IMR-90 (cell line): ENCODE measurements around the gene TRIO. TPM values are rescaled to one million over a fixed set of nuclear protein-coding genes. Genes with fewer than 3 reads are reported as not detected.

ENCODE experiments used
- ATAC-seq: fragments of 200-7000 bp; cut with Tn5 transposase; 2 replicates; pipeline ENCODE4 v1.9.1; 2020; ENCODE audit warnings: low read depth, mild to moderate bottlenecking, moderate library complexity
- BruUV-seq: library from RNA; stranded (reverse); fragments of 400-500 nt; replicated peaks from 2 replicates; lab custom pipeline; 2021; lab: Mats Ljungman, UMichigan
- CTCF ChIA-PET: fragments of 300-600 bp; formaldehyde crosslinking; extraction: SDS; loops from one replicate; lab custom pipeline; 2021; ENCODE audit warnings: antibody characterized with exemption; lab: Yijun Ruan, JAX
- POLR2A ChIA-PET: fragments of 300-600 bp; sonication (Branson Sonifier 250); formaldehyde crosslinking; loops from one replicate; lab custom pipeline; 2022; ENCODE audit warnings: antibody characterized with exemption; ENCODE audit not compliant: unreplicated experiment; lab: Charles Lee
- DNase-seq: peaks from one replicate; pipeline ENCODE4 v3.0.0; 2013
- H2AFZ ChIP-seq: replicated peaks from 2 replicates; pipeline ENCODE3; 2013; ENCODE audit warnings: low read length, mild to moderate bottlenecking; ENCODE audit not compliant: poor library complexity
- H2AK5ac ChIP-seq: 2 replicates; pipeline ENCODE4 v1.6.1; 2013; ENCODE audit warnings: low read depth, low read length, inconsistent platforms
- H2AK9ac ChIP-seq: replicated peaks from 2 replicates; pipeline ENCODE3; 2013; ENCODE audit warnings: mild to moderate bottlenecking, low read depth, low read length, moderate library complexity; ENCODE audit not compliant: poor library complexity
- H2BK120ac ChIP-seq: 2 replicates; pipeline ENCODE4 v1.6.1; 2013; ENCODE audit warnings: low read depth, low read length, inconsistent platforms
- H2BK15ac ChIP-seq: 3 replicates; pipeline ENCODE4 v1.6.1; 2013; ENCODE audit warnings: low read depth, low read length, inconsistent platforms
- H2BK20ac ChIP-seq: 2 replicates; pipeline ENCODE4 v1.6.1; 2013; ENCODE audit warnings: low read depth, mild to moderate bottlenecking, inconsistent platforms, low read length, moderate library complexity
- H2BK5ac ChIP-seq: 2 replicates; pipeline ENCODE4 v1.6.1; 2013; ENCODE audit warnings: mild to moderate bottlenecking, low read depth, low read length, inconsistent platforms; ENCODE audit not compliant: poor library complexity, severe bottlenecking
- H3K14ac ChIP-seq: replicated peaks from 2 replicates; pipeline ENCODE4 v1.6.1; 2013; ENCODE audit warnings: low read depth, low read length, inconsistent platforms
- H3K18ac ChIP-seq: 2 replicates; pipeline ENCODE4 v1.6.1; 2013; ENCODE audit warnings: low read depth, low read length, control low read depth
- H3K23ac ChIP-seq: 2 replicates; pipeline ENCODE4 v1.6.1; 2013; ENCODE audit warnings: low read depth, low read length, inconsistent platforms
- H3K27ac ChIP-seq: 2 replicates; pipeline ENCODE4 v1.5.1; 2013; ENCODE audit warnings: mild to moderate bottlenecking, control low read depth, low read length; ENCODE audit not compliant: insufficient read depth
- H3K27me3 ChIP-seq: 2 replicates; pipeline ENCODE4 v1.6.1; 2013; ENCODE audit warnings: low read length; ENCODE audit not compliant: control insufficient read depth, insufficient read depth
- H3K36me3 ChIP-seq: 2 replicates; pipeline ENCODE4 v1.6.1; 2013; ENCODE audit warnings: low read length, mixed read lengths; ENCODE audit not compliant: control insufficient read depth, insufficient read depth
- H3K4ac ChIP-seq: 2 replicates; pipeline ENCODE4 v1.6.1; 2013; ENCODE audit warnings: low read depth, low read length, inconsistent platforms
- H3K4me1 ChIP-seq: 2 replicates; pipeline ENCODE4 v1.6.1; 2013; ENCODE audit warnings: low read length, mixed read lengths; ENCODE audit not compliant: control insufficient read depth, insufficient read depth
- H3K4me2 ChIP-seq: 2 replicates; pipeline ENCODE4 v1.6.1; 2013; ENCODE audit warnings: low read depth, mild to moderate bottlenecking, control low read depth, low read length, moderate library complexity
- H3K4me3 ChIP-seq: 2 replicates; pipeline ENCODE4 v1.5.1; 2013; ENCODE audit warnings: low read depth, mild to moderate bottlenecking, control low read depth, low read length, moderate library complexity; ENCODE audit not compliant: insufficient read depth
- H3K56ac ChIP-seq: 2 replicates; pipeline ENCODE4 v1.6.1; 2013; ENCODE audit warnings: low read length, inconsistent platforms; ENCODE audit not compliant: insufficient read depth; ENCODE audit errors: extremely low read depth
- H3K79me1 ChIP-seq, 2 experiments: 2 replicates each; pipeline ENCODE4 v1.6.1; 2013; ENCODE audit warnings: low read length in 2 of 2, inconsistent platforms in 1 of 2, low read depth in 1 of 2
- H3K9ac ChIP-seq: 2 replicates; pipeline ENCODE4 v1.6.1; 2013; ENCODE audit warnings: low read depth, low read length, control low read depth
- H3K9me1 ChIP-seq: 2 replicates; pipeline ENCODE4 v1.6.1; 2013; ENCODE audit warnings: low read length, inconsistent platforms; ENCODE audit not compliant: insufficient read depth
- H3K9me3 ChIP-seq: 2 replicates; pipeline ENCODE4 v1.6.1; 2013; ENCODE audit warnings: low read length; ENCODE audit not compliant: control insufficient read depth, insufficient read depth
- H4K20me1 ChIP-seq: 2 replicates; pipeline ENCODE4 v1.6.1; 2013; ENCODE audit warnings: low read length, inconsistent platforms; ENCODE audit not compliant: insufficient read depth
- H4K5ac ChIP-seq: 2 replicates; pipeline ENCODE4 v1.6.1; 2013; ENCODE audit warnings: mild to moderate bottlenecking, low read depth, low read length, control low read depth
- H4K8ac ChIP-seq, 2 experiments: 2 replicates each; pipeline ENCODE4 v1.6.1; 2013; ENCODE audit warnings: low read depth in 2 of 2, low read length in 2 of 2, control low read depth in 1 of 2, inconsistent platforms in 1 of 2
- H4K91ac ChIP-seq: 2 replicates; pipeline ENCODE4 v1.6.1; 2013; ENCODE audit warnings: low read depth, low read length, inconsistent platforms; ENCODE audit not compliant: insufficient read depth
- BHLHE40 ChIP-seq: fragments of 150-350 bp; IDR thresholded peaks from 2 replicates; pipeline ENCODE4 v1.6.1; 2016; ENCODE audit warnings: mild to moderate bottlenecking, low read depth, low read length
- CEBPB ChIP-seq: IDR thresholded peaks from 2 replicates; pipeline ENCODE4 v1.6.1; 2012; ENCODE audit warnings: low read depth, low read length, improper control_type of control experiment
- CHD1 ChIP-seq: IDR thresholded peaks from 2 replicates; pipeline ENCODE4 v1.6.1; 2012; ENCODE audit warnings: low read depth, low read length, improper control_type of control experiment
- FOS ChIP-seq: fragments of 150-350 bp; IDR thresholded peaks from 2 replicates; pipeline ENCODE4 v1.6.1; 2016; ENCODE audit warnings: low read depth, low read length
- MAFK ChIP-seq: IDR thresholded peaks from 2 replicates; pipeline ENCODE4 v1.6.1; 2012; ENCODE audit warnings: low read depth, low read length, improper control_type of control experiment
- MAZ ChIP-seq: IDR thresholded peaks from 2 replicates; pipeline ENCODE4 v1.6.1; 2012; ENCODE audit warnings: low read depth, mild to moderate bottlenecking, low read length, improper control_type of control experiment, moderate library complexity, borderline replicate concordance
- NFE2L2 ChIP-seq: fragments of 150-350 bp; IDR thresholded peaks from 2 replicates; pipeline ENCODE4 v1.6.1; 2016; ENCODE audit warnings: low read depth, mild to moderate bottlenecking, low read length
- POLR2A ChIP-seq: IDR thresholded peaks from 2 replicates; pipeline ENCODE4 v1.6.1; 2012; ENCODE audit warnings: mild to moderate bottlenecking, low read depth, low read length
- RAD21 ChIP-seq: IDR thresholded peaks from 2 replicates; pipeline ENCODE4 v1.6.1; 2012; ENCODE audit warnings: low read length, improper control_type of control experiment
- RCOR1 ChIP-seq: IDR thresholded peaks from 2 replicates; pipeline ENCODE4 v1.6.1; 2012; ENCODE audit warnings: mild to moderate bottlenecking, low read length, improper control_type of control experiment; ENCODE audit not compliant: insufficient replicate concordance
- RFX5 ChIP-seq: IDR thresholded peaks from 2 replicates; pipeline ENCODE4 v1.8.0; 2012; ENCODE audit warnings: low read depth, mild to moderate bottlenecking, low read length, moderate library complexity
- SMC3 ChIP-seq: fragments of 150-350 bp; IDR thresholded peaks from 2 replicates; pipeline ENCODE4 v1.6.1; 2016; ENCODE audit warnings: low read depth, mild to moderate bottlenecking, antibody characterized with exemption, low read length, moderate library complexity
- WGBS, 2 experiments: methylation state at CpG; one replicate each; pipeline versions ENCODE4 v1.1.5 to v1.1.7; 2013; ENCODE audit warnings: missing lambda C conversion rate in 2 of 2; ENCODE audit not compliant: insufficient read length in 1 of 2; ENCODE audit errors: extremely low coverage in 2 of 2; 5-methylcytosine and 5-hydroxymethylcytosine counted together
- dilution Hi-C: fragments of 300-500 bp; cut with HindIII; formaldehyde crosslinking; loops from one replicate; pipeline ENCODE4 v1.14.3; 2018; ENCODE audit warnings: low sequenced_read_pairs; ENCODE audit not compliant: unreplicated experiment
- in situ Hi-C: fragments of 300-500 bp; cut with MboI; formaldehyde crosslinking; loops from 3 replicates; pipeline ENCODE4 v1.14.3; 2019; ENCODE audit warnings: low sequenced_read_pairs, inconsistent platforms, mixed read lengths
- intact Hi-C: fragments of 100-400 bp; cut with micrococcal nuclease; formaldehyde crosslinking; loops from 2 replicates; pipeline ENCODE4 v1.10.0; 2022
- polyA plus RNA-seq, 3 experiments: library from polyadenylated mRNA; depleted of rRNA; stranded (reverse); fragments of >200 nt; gene quantifications; 2 replicates each; pipeline ENCODE4 v1.2.3, GENCODE V29; 2012; ENCODE audit warnings: low replicate concordance in 1 of 3
- total RNA-seq: library from RNA; depleted of rRNA; stranded (reverse); fragments of >200 nt; gene quantifications from 2 replicates; pipeline ENCODE4 v1.2.3, GENCODE V29; 2012
- TF ChIP-seq, protein P1 (sequence below): fragments of 150-350 bp; IDR thresholded peaks from 2 replicates; pipeline ENCODE4 v1.6.1; 2017; ENCODE audit warnings: mild to moderate bottlenecking, antibody characterized with exemption, low read length, low read depth
- TF ChIP-seq, protein P2 (sequence below): fragments of 150-350 bp; IDR thresholded peaks from 2 replicates; pipeline ENCODE4 v1.6.1; 2016; ENCODE audit warnings: low read depth, mild to moderate bottlenecking, low read length, moderate library complexity, borderline replicate concordance

TRIO gene
- total and polyA plus RNA-seq, 2 of the 4 experiments (the other 2 are of a cell fraction), result 206 to 522 TPM

DNA sequence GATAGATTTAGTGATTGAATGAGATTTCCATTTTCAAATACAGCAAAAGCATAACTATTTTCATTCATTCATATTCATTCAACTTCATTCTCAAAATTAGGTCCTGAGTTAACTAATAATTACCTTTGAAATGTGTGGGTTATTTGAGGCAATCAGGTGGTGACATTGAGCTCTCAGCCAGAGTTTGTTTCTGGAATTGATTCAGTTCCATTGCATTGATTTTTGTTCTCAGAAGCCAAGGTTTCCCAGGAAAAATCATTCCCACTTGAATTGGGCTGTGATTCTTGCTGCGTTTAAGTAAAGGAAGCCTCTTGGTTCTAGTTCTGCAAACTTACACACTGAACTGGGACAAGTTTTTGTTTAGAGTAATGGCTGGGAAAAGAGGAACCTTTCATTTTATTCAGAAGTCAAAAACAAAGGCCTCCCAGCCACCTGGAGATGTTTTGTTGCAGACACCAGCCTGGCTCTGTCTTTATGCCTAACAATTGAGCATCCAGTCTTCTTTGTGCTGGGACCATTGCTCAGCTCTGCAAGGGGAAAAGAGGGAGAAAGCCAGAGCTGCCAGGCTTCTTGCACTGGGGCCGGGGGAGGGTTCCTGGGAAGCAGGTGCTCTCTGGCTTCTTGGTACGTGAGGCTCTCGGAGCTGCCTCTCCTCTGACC lies 198.6 kb downstream of the TRIO start:
- no peak overlapping the region for H3K4ac ChIP-seq
- ChIA-PET CTCF (interaction anchor here (0.5 to 1.1 kb wide), 2 partner anchors 10 to 245 kb away, joined by 3 read pairs; no protein-coding TSS in a partner anchor), POLR2A (no interaction called here)
- H3K18ac ChIP-seq, result no peak overlapping the region
- H3K27me3 ChIP-seq, result no peaks in the 10 kb centered on the region
- dilution Hi-C loops (no loop called here), intact Hi-C loops (no loop called here), in situ Hi-C loops (no loop called here)
- H4K20me1 ChIP-seq, result peaks cover 95% of the 10 kb centered on the region
- no peaks in the 10 kb centered on the region for H3K9me3 ChIP-seq
- WGBS, 2 experiments, result 100% methylated on average over 2 of the region's 4 CpGs; no CpG with 5 or more reads in 1 of the 2 experiments
- no peak overlapping the region; the same call in 1 of the 2 replicates for H3K14ac ChIP-seq
- H2BK120ac ChIP-seq, result no peak overlapping the region
- no peak overlapping the region for H3K9ac ChIP-seq
- no peak overlapping the region for H2AFZ ChIP-seq
- H2BK20ac ChIP-seq, result no peak overlapping the region
- no peak overlapping the region for H2AK5ac ChIP-seq
- H3K4me2 ChIP-seq, result no peak overlapping the region
- peaks cover 49 to 86% of the 10 kb centered on the region in 2 experiments for H3K79me1 ChIP-seq
- H2AK9ac ChIP-seq, result no peak overlapping the region
- TF ChIP-seq POLR2A (no peak), CEBPB (no peak), CHD1 (no peak), FOS (no peak), RFX5 (no peak), BHLHE40 (no peak), NFE2L2 (no peak), RCOR1 (no peak), RAD21 (no peak), SMC3 (no peak), MAFK (no peak), MAZ (no peak)
- TF ChIP-seq, protein P1, sequence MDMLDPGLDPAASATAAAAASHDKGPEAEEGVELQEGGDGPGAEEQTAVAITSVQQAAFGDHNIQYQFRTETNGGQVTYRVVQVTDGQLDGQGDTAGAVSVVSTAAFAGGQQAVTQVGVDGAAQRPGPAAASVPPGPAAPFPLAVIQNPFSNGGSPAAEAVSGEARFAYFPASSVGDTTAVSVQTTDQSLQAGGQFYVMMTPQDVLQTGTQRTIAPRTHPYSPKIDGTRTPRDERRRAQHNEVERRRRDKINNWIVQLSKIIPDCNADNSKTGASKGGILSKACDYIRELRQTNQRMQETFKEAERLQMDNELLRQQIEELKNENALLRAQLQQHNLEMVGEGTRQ, result no peak
- TF ChIP-seq, protein P2, sequence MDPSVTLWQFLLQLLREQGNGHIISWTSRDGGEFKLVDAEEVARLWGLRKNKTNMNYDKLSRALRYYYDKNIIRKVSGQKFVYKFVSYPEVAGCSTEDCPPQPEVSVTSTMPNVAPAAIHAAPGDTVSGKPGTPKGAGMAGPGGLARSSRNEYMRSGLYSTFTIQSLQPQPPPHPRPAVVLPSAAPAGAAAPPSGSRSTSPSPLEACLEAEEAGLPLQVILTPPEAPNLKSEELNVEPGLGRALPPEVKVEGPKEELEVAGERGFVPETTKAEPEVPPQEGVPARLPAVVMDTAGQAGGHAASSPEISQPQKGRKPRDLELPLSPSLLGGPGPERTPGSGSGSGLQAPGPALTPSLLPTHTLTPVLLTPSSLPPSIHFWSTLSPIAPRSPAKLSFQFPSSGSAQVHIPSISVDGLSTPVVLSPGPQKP, result no peak
- H3K9me1 ChIP-seq, result peaks cover 24% of the 10 kb centered on the region
- H3K23ac ChIP-seq, result no peak overlapping the region
- H3K56ac ChIP-seq, result no peak overlapping the region
- H2BK5ac ChIP-seq, result no peak overlapping the region
- H4K91ac ChIP-seq, result no peak overlapping the region
- H3K36me3 ChIP-seq, result peaks cover 66% of the 10 kb centered on the region
- BruUV-seq, result no TSS peak
- no peak overlapping the region for H4K5ac ChIP-seq
- DNase-seq (no peak), ATAC-seq (no peak; the same call in 1 of the 2 replicates)
- peak overlapping the region; percentile 1; the same call in 1 of the 2 replicates for H3K27ac ChIP-seq
- H3K4me3 ChIP-seq, result no peak overlapping the region
- peaks cover 22% of the 10 kb centered on the region for H3K4me1 ChIP-seq
- H4K8ac ChIP-seq, result no peak overlapping the region; a peak in 1 of 4 replicates
- H2BK15ac ChIP-seq, result no peak overlapping the region
